GM13977 (cell line): Measurements from ENCODE around the gene NFKB1.

ENCODE experiments used
- DNase-seq: peaks from one replicate; pipeline ENCODE4 v3.0.0; 2012; ENCODE audit warnings: low spot score
- in situ Hi-C: fragments of 300-500 bp; cut with MboI; formaldehyde crosslinking; loops from one replicate; pipeline ENCODE4 v1.12.0; 2022; ENCODE audit warnings: low sequenced_read_pairs, low pct_unique_long_range_greater_than_20kb, mixed read lengths, inconsistent platforms; ENCODE audit not compliant: unreplicated experiment
- TF ChIP-seq, protein P1 (sequence below): IDR thresholded peaks from 2 replicates; pipeline ENCODE4 v1.5.1; 2012; ENCODE audit warnings: mild to moderate bottlenecking, control low read depth; ENCODE audit not compliant: insufficient read depth; ENCODE audit errors: extremely low read depth, missing control alignments

The NFKB1 gene

GRCh38 chr4:102663073-102663472 is 161.9 kb downstream of the NFKB1 start:
- DNase-seq, result no peak
- in situ Hi-C loops, result no loop called here
- TF ChIP-seq, protein P1, sequence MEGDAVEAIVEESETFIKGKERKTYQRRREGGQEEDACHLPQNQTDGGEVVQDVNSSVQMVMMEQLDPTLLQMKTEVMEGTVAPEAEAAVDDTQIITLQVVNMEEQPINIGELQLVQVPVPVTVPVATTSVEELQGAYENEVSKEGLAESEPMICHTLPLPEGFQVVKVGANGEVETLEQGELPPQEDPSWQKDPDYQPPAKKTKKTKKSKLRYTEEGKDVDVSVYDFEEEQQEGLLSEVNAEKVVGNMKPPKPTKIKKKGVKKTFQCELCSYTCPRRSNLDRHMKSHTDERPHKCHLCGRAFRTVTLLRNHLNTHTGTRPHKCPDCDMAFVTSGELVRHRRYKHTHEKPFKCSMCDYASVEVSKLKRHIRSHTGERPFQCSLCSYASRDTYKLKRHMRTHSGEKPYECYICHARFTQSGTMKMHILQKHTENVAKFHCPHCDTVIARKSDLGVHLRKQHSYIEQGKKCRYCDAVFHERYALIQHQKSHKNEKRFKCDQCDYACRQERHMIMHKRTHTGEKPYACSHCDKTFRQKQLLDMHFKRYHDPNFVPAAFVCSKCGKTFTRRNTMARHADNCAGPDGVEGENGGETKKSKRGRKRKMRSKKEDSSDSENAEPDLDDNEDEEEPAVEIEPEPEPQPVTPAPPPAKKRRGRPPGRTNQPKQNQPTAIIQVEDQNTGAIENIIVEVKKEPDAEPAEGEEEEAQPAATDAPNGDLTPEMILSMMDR, result no peak

GRCh38 chr4:102665527-102665926 is 164.4 kb downstream of the NFKB1 start:
- TF ChIP-seq, protein P1, result no peak
- in situ Hi-C loops, result no loop called here
- no peak for DNase-seq
